HG02970 (cell line): ENCODE data around the gene HYAL2.

Experiments
- ATAC-seq: cut with Tn5 transposase; IDR thresholded peaks from one replicate; pipeline ENCODE4 v1.9.1; 2021; ENCODE audit warnings: mild to moderate bottlenecking, moderate library complexity, moderate number of reproducible peaks; ENCODE audit not compliant: unreplicated experiment, low FRiP score

HYAL2 gene

DNA sequence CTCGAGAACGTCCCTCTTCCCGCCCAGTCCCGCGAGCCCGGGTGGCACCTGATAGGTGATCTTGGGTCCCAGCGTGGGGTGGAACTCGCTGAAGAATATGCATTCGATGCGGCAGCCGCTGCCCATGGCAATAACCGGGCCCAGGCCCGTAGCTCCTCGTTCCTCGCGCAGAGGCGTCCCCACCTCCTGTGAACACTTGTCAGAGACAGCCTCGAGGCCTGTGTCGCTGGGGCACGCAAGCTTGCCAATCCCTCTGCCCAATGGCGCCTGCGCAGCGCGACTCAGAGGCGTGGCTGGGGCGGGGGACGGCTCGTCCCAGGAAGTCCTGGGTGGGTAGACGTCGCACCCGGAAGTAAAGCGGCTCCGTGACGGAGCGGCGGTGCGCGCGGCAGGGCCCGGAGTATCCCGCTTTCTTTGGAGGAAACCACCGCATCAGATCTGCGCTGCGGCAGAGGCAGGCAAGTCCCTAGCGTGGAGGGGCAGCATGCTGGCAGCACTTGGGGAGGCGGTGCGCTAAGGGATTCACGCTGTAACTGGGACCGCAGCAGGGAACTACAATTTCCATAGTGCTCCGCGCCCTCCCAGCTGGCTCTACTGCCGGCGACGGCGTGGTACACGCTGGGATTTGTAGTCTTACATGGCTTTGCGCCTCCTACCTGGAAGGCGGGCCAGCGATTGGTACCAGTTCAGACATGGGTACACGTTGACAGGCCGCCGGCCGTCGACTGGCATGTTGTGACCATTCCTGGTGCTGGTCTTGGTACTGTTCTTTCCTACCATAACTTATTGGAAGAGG, 28.2 kb upstream of the HYAL2 start, which contains the start of the genes CYB561D2 and NPRL2:
Gene CYB561D2, plus strand, starts transcription at position 336 of the 796 bp plus-strand sequence. CDS start 572 bp downstream, outside the sequence.
Gene NPRL2, minus strand, starts transcription at position 249 of the 796 bp plus-strand sequence. Its CDS starts 123 bp downstream, at position 126.
- ATAC-seq, result peak; percentile 79

DNA sequence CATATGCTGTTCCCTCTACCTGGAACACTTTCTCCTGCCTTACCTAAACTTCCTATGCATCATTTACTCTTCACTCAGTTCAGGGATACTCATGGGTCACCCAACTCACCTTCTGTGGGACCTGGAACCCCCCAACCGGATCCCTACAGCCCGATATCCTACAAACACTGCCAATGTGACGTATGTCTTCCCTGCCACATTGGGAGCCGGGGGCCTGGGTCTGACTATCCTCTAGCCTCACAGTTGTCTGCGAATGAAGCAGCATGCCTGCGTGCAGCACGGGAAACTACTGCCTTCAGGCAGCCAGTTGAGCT, 27.6 kb upstream of the HYAL2 start:
- no peak for ATAC-seq

DNA sequence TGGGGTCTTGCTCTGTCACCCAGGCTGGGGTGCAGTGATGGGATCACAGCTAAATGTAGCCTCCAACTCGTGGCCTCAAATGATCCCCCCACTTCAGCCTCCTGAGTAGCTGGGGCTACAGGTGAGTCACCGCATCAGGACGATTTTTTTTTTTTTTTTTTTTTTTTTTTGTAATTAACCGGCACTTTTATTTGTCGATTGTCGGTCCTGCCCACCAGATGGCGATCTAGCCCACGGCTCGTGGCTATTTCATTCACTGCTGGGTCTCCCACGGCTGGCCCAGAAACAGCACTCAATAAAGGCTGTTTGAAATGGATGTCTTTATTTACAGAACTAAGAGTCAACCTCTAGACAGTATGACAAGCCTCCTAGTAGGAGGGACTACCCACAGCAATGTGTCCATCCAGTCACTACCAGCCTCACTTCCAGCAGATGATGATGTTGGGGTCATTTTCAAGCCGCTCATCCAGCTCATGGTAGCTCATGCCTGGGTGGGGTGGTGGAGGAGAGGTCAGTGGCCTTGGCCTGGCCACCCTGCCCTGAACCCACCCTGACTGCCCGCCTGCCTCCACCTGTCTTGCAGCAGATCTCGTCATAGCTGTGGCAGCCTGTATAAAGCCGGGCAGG, 24.8 kb upstream of the HYAL2 start:
- ATAC-seq, result no peak

DNA sequence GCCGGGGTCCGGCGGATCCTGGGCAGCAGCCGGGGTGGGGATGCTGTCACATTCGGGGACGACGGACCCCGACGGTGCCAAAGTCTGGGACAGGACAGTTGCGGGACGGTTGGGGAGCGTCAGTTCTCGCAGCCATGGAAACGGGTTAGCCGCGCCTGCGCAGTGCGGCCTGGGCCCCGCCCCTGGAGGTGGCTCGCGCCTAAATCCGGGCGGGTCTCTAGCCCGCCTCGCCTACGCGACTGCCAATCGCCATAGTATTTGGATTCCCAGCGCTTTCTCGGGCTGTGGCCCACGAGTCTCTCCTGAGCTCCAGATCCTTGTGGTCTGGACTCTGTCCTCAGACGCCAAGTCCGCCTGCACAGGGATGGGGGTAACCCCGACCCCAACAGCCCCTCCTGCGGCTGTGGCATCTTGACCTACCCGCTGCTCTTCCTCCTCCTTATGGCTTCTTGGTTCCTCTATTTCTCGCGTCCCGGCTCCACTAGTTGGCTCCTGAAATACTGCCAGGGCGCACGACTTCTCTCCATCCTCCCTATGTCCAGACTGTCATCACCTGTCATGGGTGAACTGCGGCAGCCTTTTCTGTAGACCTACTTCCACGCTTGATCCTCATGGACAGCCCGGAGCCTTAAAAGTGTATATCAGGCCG, 23.2 kb upstream of the HYAL2 start, which contains the start of gene ZMYND10:
Gene ZMYND10, minus strand, starts transcription at position 147 of the 649 bp plus-strand sequence. CDS start 153 bp downstream, outside the sequence.
- ATAC-seq, result no peak

DNA sequence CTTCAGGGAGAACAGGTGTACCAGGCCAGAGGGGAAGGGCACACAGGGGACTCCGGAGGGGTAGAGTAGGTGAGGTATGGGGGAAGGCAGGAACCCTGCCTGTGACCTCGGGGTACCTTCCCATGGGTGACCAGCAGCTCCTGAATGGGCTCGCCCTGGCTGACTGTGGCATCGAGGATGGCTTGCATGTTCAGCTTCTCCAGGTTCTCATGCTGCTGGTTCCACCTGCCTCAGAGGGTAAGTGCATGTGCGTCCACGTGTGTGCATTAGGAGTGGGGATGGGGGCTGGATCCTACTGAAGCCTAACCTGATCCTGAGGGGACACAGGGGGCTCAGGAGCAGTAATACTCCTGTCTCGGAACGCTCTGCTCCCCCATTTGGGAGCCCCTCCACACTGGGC, 22.5 kb upstream of the HYAL2 start:
- no peak for ATAC-seq

DNA sequence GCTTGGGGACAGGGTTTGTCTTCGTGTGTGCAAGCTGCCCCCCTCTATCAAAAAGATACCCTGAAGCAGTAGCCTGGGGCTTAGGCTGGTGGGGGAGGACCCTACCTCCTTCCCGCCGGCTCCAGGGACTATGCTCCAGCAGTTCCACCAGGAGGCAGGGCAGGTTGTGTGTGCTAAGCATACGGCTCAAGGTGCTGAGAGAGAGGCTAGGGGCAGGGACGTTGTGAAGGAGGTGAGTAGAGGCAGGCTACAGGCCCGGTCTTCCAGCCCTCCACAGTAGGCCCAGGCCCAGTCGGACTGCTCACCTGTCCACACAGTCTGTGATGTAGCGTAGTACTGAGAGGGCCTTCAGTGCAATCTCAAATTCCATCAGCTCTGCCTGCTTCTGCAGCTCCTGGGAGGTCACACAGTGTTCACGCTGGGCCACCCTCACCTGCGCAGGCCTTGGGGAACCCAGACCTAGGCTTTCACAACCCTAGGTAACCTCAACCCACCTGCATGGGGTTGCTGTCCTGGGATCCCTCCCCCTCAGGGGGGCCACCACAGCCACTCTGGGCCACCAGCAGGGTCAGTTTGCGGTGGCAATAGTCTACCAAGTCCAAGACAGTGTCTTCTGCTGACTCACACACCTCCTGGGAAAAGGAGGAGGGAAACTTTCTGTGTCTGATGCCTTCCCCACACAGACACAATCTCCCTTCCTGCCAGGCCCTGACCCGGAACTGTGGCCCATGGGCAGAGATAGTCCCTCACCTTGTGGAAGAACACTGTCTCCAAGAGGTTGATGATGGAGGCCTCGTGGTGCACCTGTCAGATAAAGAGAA, 20.5 kb upstream of the HYAL2 start:
- ATAC-seq, result no peak

DNA sequence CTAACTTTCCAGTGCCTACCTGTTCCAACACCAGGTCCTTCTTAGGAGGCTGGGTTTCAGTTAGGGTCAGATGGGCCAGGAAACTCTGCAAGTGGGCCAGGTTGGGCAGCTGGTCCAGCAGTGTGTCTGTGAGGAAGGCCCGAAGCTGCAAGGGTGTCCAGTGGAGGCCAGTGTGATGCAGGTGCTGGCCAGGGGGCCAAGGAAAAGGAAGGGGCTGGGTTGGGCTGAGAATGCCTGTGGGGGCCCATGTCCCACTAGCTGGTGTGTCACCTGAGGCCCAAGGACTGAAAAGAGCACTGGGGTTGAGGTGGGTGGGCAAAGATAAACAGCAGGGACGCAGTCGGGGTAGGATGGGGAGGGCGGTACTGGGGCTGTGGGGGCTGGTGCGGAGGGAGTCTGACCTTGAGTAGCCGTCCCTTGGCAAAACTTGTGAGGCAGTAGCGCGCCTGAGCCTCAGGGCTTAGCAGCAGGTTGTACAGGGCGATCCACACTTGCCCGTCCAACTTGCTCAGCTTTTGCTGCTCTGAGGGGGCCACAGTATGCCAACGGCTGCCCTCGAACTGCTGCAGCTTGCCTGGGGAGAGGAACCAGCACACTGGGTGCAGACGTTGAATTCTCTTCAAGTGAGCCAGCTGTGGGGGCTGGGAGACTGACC, 19.6 kb upstream of the HYAL2 start:
- no peak for ATAC-seq

DNA sequence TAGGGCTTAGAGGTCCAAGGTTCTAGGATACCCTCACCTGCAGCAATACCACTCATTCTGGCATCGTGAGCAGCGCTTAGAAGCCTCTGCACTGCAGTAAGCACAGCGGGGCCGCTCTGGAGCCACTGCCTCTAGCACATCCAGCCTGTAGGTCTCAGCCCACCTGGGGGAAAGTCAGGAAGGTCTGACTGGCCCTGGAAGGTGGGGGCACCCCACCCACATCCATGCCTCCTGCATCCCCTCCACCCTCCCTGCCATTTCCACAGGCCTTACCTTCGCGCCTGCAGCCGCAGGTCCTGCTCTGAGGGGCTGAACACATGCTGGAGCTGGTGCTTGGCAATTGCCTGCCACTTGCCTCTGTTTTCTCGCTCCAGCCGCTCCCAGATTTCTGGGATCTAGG, 19.0 kb upstream of the HYAL2 start:
- no peak for ATAC-seq

DNA sequence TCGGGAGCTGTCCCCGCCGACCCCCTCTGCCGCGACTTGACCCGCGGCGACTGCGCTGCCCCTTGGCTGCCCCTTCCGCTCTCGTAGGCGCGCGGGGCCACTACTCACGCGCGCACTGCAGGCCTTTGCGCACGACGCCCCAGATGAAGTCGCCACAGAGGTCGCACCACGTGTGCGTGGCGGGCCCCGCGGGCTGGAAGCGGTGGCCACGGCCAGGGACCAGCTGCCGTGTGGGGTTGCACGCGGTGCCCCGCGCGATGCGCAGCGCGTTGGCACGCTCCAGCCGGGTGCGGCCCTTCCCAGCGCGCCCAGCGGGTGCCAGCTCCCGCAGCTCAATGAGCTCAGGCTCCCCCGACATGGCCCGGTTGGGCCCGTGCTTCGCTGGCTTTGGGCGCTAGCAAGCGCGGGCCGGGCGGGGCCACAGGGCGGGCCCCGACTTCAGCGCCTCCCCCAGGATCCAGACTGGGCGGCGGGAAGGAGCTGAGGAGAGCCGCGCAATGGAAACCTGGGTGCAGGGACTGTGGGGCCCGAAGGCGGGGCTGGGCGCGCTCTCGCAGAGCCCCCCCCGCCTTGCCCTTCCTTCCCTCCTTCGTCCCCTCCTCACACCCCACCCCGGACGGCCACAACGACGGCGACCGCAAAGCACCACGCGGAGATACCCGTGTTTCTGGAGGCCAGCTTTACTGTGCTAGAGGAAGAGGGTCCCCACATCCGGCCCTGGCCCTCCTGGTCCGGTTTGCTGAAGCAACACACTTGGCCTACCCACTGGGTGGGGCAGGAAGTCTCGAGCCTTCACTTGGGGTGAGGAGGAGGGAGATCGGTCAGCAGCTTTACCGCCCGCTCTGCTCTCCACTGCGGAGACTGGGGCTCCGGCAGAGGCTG, 18.1 kb upstream of the HYAL2 start, which contains the start of gene RASSF1:
Gene RASSF1, minus strand, starts transcription at position 389 of the 882 bp plus-strand sequence. Its CDS starts 31 bp downstream, at position 358.
- ATAC-seq, result no peak

DNA sequence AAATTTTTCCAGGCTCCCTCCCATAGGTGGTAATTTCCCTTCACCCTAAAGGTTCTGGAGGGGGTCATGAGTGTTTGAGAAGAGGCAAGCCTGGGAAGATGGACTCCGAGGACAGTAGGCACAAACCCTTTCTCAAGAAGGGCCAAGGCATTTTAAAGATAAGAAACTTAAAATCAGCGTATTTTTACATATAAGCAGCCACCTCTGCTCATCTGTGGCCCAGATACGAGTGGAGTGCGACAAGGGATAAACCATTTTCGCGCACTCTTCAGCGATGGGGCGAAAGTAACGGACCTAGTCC, 17.6 kb upstream of the HYAL2 start:
- ATAC-seq, result no peak

DNA sequence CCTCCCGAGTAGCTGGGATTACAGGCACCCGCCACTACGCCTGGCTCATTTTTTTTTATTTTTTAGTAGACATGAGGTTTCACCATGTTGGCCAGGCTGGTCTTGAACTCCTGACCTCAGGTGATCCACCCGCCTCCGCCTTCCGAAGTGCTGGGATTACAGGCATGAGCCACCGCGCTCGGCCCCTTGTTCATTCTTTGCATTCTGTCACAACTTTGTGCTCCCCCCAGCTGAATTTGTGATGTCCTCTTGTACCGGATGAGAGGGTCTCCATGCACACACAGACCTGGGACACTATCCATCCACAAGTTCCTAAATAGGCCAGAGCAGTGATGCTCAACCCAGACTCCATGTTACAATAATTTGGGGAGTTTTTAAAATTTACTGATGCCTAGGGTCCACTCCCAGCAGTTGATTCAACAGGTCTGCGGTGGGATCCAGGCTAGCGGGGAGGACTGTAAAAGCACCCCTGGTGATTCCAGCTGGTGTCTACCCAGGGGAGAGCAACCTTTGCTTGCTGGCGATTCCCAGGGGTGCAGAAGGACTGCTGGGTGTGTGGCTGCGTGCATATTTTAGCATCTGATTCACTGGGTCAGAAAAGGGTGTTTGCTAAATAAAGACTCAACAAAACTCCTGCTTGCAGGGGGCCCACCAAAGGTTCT, 17.1 kb upstream of the HYAL2 start:
- no peak for ATAC-seq

DNA sequence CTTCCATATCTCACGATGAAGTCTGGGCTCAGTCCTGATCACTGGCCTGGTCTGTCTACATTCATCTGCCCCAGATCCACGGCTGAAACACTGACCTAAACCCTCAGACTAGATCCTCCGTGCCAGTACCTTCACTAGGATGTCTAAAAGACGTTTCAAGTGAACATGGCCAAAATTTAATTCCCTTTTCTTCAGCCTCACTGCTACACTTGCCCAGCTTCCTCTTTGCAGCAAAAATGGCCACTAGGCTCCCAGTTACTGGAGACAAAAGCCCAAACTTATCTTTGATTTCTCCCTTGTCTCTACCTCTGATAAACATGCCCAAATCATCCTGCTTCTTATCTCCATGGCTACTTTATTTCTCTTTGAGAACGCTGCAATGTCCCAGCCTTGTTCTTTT, 16.4 kb upstream of the HYAL2 start:
- no peak for ATAC-seq

DNA sequence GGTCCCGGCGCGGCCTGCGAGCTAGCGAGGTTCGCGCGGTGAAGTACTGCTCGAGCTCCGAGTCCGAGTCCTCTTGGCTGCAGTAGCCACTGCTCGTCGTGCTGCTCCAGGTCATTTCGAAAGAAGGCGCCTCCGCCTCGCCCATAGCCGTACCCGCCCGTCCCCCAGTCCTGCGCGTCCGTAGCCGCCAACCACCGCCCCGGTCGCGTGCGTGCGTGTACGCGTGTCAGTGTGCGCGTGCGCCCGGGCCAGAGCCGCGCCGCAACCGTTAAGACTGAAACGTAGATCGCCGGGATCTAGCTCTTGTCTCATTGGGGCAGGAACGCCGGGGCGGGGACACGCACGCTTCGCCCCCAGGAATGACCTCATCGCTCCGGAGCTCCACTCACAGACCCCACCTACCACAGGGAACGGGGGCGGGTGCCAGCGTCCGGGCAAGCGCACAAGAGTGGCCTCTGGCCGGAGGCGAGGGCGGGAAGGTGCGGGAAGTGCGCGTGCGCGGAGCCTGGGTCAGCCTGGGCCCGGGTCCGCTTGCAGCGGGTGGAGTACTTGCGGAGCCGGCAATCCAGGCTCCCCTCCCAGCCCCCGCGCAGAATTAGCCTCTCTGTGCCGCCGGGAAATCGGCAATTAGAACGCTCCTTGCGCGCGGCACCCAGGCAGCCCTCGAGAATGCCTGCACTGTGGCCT, 14.8 kb upstream of the HYAL2 start:
- ATAC-seq, result peak; percentile 85

DNA sequence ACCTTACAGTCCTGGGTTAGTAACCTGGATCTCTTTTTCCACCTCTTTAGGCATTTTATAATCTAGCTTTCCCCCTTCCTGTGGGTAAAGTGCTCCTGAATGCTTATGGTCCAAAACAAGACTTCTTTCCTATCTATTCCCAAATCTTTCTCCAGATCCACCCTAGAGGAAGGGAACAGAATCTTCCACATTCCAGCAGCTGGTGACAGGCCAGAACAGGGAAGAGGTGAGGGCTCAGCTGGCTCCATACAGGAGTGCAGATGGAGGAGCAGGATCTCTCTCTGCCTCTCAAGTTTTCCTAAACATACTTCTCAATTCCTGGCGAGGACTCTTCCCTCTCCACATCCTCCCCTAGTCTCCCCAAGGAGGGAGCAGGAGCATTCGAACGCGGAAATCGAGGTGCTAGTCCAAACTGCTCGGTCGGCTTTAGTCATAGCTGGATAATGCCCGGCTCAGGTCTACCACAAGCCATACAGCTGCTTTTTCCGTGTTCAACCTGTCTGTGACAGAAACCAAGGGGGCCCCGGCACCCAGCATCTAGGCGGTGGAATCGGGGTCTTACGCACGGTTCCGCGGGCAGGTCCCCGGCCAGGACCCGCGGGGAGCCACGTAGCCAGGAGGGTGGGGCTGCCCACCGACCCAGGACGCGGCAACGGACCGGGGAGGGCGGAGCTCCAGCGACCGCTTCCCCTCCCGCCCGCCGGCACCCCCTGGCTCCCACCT, 14.1 kb upstream of the HYAL2 start:
- ATAC-seq, result peak; percentile 33

DNA sequence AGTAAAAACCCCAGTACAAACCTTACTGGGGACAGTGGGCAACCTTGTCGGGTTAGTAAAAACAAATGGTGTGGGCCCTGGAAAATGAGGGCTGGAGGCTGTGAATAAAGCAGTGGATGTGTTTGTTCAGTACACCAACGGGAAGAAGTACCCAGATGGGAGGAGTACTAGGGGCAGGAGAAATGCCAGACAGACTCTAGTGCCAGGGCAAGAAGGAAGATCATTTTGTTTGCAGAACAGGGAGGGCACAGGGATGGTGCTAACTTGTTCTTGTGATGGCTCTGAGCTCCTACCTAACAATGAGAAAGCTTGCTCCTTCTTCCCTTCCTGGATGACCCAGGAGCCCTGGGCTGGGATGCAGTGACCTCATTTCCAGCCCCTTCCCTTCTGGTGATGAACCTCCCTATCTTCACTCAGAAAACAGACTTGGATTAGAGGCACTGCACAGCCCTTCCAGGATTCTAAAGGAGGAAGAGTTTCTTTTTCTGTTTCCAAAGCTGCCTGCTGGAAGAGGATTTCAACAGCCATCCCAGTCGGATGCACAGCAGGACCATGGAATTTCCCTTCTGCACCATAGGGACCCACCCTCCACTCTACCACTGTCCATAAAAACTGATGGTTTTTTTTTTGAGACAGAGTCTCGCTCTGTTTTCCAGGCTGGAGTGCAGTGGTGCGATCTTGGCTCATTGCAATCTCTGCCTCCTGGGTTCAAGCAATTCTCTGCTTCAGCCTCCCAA, 12.0 kb upstream of the HYAL2 start:
- no peak for ATAC-seq

DNA sequence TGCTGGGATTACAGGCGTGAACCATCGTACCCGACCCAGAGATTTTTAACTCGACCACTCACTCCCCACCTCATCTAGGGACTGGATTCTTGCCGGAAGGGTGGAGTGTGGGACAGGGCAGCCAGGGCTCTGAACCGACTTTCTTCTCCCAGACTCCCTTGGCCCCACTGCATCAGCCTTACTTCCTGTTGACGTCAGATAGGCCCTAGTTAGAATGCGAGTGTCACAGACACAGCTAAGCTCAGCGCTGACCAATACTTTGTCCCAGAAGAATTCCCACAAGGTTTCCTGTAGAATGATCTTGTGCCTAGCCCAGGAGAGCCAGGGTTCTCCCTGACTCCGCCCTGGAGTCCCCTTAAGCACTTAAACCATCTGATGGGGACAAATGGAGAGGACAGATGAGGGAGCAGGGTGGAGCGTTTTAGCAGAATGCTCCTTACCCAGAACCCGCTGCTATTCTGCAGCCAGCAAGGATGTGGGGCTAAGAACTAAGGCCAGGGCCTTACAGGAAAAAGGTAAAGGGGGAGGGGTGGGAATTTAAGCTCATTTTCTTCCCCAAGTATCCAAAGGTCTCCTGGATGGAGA, 11.3 kb upstream of the HYAL2 start:
- ATAC-seq, result no peak
